HG03520 (cell line): ENCODE data around the gene URM1.
"Not testable (repeated sequence)": the region's sequence is repeated elsewhere in the genome, so short reads cannot be mapped to it uniquely, and the experiment has no call there.

Experiments
- ATAC-seq: cut with Tn5 transposase; IDR thresholded peaks from one replicate; pipeline ENCODE4 v1.9.1; 2021; ENCODE audit warnings: mild to moderate bottlenecking, moderate library complexity; ENCODE audit not compliant: unreplicated experiment

URM1 gene

DNA sequence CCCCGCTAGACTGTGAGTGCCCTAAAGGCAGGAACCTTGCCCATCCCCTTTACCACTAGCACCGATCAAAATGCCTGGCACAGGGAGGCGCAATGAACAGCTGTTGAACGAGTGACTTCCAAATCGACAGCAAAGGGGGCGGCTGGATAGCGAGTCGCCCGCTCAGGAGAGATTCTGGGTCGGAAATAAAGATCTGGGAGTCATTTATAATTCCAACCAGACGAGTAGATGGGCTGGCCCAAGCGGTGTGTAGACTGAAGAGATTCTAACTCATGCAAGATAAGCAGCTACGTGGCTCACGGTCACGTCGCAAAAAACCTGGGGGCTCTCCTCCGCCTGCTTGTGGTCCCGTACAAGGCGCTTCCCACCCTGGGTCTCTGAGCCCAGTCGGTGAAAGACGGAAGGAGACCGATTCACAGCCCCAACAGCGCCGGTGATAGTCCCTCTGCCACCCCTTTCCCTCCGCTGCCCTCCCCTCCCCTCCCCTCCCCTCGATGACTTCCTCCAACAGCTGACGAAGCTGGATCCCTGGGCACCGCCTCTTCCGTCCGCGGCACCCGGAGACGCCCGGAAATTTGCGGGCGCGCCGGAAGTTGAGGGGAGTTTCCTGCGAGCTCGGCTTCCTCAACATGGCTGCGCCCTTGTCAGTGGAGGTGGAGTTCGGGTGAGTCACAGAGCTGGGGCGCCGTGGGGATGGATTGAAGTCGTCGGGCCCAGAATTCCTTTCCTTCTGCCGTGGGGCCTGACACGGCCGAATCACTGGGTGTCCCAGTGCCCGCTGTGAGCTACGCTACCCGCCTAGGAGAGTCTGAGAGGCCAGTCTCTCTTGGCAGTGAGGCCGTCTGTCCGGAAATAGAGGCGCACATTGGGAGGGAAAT, at the start of gene URM1:
TSS of gene URM1 (plus strand) at position 623 of the 878 bp plus-strand sequence. CDS start at position 630, 7 bp downstream.
- peak; percentile 84 for ATAC-seq

DNA sequence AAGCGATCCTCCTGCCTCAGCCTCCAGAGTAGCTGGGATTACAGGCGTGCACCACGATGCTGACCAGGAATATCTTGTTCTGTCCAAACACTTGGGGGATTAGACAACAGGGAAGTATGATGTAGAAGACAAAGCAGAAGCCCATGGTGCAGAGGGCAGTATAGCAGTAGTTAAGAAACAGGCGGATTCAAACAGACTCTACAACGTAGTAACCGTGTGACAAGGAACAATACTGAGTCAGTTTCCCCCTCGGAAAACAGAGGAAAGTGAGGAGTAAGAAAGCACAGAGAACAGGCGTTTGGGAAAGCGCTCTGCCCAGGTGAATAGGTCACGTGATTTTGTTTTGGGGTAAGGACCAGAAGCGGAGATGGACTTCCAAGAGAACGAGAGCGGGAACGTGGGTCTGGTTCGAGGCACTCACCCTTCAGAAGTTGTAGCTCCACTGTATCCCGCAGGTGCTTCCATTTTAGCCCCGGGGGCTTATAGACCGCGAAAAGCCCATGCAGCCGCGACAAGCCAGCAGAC, 49.2 kb upstream of the URM1 start:
- no peak for ATAC-seq

DNA sequence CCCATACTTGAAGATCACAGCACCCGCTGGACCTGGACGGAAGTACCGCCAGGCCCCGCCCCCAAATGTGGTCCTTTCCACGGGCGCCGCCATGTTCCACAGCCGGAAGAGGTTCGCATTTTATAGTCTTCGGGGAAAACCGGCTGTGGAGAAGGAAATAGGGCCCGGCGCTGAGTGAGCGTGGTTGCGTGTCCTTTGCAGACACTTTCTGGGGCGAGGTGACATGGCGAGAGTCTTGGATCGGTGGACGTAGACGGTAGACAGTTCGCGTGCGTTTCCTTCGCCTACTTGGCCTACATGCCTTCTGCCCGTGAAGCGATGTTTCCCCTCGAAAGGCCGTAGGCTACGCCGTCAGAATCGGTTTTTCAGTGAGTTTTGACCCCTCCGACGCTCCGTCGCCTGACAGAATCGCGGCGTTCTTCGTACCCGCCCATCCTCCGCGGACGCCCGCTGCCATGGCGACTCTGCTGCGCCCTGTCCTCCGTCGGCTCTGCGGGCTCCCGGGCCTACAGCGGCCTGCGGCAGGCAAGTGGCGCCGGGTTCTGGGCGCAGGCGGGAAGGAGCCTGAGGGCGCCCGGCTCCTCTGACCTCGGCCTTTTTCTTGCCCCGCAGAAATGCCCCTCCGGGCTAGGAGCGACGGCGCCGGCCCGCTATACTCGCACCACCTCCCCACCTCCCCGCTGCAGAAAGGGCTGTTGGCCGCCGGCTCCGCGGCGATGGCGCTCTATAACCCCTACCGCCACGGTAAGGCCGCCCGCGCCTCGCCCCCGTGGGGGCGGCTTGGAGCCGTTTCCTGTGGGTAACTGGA, 48.6 kb upstream of the URM1 start, which contains the start of the genes COQ4 and TRUB2:
TSS of gene COQ4 (plus strand) at position 436 of the 808 bp plus-strand sequence. CDS start at position 456, 20 bp downstream.
TSS of gene TRUB2 (minus strand) at position 44 of the 808 bp plus-strand sequence. CDS start at position 5, 39 bp downstream.
- peak; percentile 72 for ATAC-seq

DNA sequence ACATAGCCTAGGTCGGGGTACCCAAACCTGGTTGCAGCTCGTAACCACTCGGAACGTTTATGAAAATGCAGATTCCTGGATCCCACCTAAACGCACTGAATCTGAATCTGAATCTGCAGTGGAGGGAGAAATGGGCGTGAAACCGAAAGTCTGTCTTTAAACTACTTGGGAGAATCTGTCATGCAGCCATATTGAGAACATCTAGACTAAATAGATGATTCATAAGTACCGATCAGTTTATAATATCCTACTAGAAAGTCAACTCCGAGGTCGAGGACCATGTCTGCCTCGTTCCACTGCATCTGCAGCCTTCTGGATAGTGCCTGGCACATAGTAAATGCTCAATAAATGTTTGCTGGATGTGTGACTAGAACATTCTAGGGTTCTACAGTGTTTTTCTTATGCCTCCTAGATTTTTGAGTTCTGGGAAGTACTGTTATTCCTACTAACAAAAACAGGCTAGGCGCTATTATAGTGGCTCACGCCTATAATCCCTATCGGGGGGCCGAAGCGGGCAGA, 47.9 kb upstream of the URM1 start:
- no peak for ATAC-seq

DNA sequence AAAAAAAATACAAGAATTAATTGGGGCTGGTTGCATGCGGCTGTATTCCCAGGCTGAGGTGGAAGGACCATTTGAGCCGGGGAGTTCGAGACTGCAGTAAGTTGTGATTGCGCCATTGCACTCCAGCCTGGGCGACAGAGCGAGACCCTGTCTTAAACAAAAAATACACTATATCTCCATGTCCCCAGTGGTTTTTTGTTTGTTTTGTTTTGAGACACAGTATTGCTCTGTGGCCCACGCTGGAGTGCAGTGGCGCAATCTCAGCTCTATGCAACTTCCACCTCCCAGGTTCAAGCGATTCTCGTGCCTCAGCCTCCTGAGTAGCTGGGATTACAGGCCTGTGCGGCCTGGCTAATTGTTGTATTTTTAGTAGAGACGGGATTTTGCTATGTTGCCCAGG, 47.4 kb upstream of the URM1 start:
- no peak for ATAC-seq

DNA sequence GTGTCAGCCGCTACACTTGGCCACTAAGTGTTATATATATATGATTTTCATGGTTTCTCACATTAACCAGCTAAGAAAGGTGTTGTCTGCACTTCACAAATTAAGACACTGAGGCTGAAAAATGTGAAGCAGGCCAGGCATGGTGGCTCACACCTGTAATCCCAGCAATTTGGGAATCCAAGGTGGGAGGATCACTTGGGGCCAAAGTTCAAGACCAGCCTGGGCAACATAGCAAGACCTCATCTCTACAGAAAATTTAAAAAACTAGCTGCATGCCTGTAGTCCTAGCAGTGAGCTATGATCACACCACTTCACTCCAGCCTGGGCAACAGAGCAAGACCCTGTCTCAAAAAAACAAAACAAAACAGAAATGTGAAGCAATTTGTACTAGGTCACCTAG, 46.8 kb upstream of the URM1 start:
- no peak for ATAC-seq

DNA sequence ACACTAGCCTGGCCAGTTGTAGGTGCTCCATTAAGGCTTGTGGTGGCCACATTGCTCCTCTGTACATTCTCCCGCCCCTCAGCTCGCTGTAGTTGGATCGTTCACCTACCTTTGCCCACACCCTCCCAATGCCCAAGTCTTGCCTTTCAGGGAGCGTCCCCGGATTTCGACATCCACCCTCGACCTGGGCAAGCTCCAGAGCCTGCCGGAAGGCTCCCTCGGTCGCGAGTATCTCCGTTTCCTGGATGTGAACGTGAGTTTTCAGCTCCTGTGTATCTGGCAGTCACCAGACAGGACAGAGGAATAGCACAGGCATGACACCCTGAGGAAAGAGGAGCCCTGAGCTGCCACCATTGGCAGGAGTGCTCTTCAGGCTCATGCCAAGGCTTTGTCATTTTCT, 45.5 kb upstream of the URM1 start:
- ATAC-seq: no peak

DNA sequence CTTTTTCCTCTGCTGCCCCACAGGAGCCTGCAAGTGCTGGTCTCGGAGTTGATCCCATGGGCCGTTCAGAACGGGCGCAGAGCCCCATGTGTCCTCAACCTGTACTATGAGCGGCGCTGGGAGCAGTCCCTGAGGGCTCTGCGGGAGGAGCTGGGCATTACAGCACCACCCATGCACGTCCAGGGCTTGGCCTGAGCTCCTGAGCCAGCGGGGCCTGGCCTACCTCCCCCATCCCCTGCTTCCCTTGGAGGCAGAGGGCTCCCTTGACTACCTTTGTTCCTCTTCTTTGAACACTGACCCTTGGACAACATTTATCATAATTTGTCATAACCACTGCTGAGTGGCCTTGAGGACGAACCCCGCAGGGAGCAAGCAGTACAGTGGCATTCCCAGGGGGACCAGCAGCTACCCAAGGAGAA, 37.7 kb upstream of the URM1 start:
- ATAC-seq: no peak

DNA sequence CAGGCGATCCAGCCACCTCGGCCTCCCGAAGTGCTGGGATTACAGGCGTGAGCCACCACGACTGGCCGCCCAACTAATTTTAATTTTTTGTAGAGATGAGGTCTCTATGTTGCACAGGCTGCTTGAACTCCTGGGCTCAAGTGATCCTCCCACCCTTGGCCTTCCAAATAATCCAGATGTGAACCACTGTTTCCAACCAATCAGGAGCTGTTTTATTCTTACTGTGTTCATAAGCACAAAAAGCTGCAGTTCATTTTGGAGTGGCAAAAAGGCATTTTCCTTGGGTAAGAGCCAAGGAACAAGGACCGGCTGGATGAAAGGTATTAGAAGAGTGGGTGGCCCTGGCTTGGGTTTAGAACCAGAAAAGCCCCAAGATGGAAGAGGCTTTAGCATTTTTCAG, 36.0 kb upstream of the URM1 start:
- no peak for ATAC-seq

DNA sequence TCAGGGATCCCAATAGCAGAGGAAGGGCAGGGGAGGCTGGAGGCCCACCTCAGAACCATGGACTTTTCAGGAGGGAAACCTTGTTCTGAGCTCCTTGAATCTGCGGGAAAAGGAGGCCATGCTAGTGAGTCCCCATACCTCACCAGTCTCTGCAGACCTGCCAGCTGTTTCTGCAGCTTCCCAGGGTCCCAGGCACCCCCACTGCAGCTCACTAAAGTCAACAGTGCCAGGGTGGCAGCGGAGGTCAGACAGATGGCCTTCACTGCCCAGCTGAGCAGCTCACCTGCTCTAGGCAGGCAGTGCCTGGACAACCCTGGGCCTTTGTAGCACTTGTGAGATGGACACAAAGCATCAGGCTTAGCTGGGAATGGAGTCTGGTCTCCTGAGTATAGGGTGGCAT, 35.3 kb upstream of the URM1 start:
- no peak for ATAC-seq

DNA sequence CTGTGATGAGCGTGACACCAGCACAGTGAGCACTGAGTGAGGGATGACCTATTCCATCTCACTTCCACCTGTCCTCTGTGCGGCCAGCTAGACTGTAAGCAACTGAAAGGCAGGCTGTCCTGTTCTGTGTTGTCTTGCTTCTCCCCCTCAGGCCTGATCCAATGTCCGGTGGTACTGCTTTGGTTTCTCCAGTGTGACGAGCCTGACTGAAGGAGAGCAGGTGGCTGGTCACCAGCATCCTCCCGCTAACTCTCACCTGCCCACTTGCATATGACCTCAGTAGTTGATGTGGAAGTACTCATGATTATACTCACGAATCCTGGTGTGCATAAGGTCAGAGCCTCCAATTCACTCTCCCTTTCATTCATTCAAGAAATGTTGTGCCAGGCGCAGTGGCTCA, 33.2 kb upstream of the URM1 start:
- ATAC-seq: no peak

DNA sequence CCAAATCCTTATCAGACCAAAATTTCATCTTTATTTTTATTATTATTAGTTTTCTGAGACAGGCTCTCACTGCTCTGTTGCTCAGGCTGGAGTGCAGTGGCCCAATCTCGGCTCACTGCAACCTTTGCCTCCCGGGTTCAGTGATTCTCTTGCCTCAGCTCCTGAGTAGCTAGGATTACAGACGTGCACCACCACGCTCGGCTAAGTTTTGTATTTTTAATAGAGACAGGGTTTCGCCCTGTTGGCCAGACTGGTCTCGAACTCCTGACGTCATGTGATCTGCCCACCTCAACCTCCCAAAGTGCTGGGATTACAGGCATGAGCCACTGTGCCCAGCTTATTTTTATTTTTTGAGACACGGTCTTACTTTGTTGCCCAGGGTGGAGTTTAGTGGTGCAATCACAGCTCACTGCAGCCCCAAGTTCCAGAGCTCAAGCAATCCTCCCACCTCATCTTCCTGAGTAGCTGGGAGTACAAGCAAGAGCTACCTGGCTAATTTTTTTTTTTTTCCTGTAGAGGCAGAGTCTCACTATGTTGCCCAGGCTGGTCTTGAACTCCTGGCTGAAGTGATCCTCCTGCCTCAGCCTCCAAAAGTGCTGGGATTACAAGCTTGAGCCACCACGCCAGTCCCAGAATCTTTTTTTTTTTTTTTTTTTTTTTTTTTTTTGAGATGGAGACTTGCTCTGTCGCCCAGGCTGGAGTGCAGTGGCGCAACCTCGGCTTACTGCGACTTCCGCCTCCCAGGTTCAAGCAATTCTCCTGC, 32.1 kb upstream of the URM1 start:
- ATAC-seq: not testable (repeated sequence)

DNA sequence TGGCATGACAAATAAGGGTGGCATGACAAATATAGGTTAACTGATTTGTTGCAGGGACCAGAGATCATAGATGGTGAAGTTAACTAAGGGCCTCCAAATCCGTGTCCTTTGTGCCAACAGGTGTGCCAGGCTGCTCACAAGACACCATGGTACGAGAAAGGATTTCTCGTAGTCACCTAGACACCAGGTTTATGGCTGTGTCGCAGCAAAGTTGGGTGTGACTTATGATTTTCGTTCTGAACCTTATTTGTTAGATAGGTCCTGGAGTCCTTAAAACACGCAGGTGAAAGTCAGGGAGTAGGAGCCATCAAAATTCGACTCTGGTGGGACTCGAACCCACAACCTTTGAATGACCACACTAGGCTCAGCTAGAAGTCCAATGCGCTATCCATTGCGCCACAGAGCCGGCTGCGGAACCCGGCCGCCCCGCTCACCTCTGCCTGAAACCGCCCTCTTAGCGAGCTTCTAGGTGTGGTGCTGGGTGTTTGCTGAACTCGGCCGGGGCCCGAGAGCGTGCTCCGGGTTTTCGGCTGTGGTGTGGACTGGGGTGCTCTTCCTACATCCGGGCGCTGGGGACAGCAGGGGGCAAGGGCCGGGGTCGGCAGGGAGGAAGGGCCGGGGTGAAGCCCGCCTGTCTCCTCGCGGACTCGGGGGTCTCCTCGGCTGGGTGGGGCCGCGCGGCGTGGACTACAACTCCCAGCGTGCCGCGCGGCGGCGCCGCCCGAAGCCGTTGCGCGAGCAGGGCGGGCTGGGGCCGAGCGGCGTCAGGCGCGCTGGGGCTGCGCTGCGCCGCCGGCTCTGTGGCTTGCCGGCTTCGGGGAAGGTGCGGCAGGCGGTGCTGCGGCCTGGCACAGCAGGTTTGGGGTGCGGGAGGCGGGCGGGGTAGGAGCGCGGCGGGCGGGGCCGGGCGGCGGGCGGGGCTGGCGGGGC, 31.1 kb upstream of the URM1 start, which contains the start of gene SLC27A4:
TSS of gene SLC27A4 (plus strand) at position 767 of the 930 bp plus-strand sequence. CDS start 2,606 bp downstream, outside the sequence.
- ATAC-seq: peak; percentile 64

DNA sequence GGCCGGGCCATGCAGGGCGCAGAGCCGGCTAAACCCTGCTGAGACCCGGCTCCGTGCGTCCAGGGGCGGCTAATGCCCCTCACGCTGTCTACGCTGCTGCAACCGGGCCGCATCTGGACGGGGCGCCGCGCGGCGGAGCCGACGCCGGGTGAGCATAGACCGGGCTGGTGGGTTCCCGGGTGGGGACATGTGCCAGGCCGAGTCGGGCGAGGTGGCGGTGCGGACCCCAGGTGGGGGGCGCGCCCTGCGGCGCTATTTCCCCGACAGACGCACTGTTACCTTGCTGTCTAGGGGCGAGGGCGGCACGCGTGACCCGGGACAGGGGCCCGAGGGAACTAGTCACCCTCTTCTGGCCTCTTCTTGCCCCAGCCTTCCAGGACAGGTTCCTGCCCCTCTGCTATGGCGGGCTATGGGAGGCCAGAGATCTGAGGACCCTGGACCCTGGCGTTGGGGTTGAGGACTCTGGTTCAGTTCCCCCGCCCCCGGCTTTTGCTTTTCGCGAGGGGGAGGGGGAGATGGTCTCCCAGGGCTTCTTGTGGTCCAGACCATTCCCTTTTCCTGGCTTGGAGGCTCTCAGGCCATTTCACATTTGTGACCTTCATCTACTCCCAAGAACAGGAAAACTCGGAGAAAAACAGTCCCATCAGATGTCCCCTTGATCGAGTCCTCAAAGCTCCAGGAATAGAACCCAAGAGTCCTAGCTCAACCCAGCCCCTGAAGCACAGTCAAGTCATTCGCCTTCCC, 30.3 kb upstream of the URM1 start:
- peak; percentile 23 for ATAC-seq

DNA sequence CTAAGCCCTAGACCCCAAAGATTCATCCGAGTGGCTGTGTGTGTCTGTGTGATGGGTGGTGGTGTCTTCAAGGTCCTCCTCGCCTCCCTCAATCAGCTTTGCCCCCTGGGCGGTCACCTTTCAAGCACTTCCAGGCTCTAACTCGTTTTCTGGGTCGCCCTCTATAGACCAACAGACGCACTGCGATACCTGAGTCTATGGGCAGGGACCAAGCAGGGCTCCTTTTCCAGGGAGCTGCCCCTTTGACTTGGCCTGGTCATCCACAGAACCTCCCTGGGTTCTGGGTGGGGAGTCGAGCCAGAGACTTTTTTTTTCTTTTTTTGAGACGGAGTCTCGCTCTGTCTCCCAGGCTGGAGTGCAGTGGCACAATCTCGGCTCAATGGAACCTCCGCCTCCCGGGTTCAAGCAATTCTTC, 29.7 kb upstream of the URM1 start:
- ATAC-seq: no peak

DNA sequence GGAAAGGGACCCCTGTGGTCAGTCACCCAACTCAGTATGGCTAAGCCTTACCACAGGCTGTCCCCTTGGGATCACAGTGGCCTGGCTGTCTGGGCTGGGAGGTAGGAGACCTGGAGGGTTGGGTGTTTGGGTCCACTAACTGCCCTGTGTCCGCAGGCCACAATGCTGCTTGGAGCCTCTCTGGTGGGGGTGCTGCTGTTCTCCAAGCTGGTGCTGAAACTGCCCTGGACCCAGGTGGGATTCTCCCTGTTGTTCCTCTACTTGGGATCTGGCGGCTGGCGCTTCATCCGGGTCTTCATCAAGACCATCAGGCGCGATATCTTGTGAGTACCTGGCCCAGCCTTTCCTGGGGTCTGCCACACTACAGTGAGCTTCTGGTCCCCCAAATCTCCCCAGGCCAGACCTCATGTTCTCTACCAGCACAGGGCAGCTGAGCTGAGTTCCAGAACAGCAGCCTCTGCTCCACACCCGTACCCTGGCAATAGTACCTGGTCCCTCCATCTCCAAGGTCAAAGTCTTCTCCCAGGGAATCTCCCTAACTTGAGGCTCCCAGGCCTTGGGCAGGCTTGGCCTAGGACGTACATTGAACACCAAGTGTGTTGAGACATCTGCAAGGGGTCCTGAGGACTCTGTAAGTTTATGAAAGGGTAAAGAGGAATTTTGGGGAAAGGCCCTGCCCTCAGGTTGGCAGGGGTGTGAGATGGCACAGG, 28.0 kb upstream of the URM1 start:
- ATAC-seq: no peak

DNA sequence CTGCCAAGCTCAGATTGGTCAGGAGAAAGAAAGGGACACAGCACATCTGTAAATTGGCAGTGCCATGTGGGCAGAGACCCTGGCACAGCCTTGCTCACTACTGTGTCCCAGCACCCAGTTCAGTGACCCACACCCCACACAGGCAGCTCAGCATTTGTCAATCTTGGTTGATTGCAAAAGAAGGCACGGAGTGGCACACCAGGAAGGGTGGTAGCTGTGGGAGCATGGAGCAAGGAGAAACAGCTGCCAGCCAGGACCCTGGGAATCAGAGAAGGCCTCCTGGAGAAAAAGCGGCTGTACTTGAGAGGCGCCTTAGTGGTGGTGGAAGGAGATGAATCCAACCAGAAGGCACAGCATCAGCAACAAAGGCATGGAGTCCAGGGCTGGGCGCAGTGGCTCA, 27.3 kb upstream of the URM1 start:
- no peak for ATAC-seq
